ENCODE measurements around the gene DSG2.
"Not testable (repeated sequence)": the region's sequence is repeated elsewhere in the genome, so short reads cannot be mapped to it uniquely, and the experiment has no call there.

The DSG2 gene

GRCh38 chr18:31503011-31503410 lies 5.0 kb downstream of the DSG2 start:
- no peak for DNase-seq

DNA sequence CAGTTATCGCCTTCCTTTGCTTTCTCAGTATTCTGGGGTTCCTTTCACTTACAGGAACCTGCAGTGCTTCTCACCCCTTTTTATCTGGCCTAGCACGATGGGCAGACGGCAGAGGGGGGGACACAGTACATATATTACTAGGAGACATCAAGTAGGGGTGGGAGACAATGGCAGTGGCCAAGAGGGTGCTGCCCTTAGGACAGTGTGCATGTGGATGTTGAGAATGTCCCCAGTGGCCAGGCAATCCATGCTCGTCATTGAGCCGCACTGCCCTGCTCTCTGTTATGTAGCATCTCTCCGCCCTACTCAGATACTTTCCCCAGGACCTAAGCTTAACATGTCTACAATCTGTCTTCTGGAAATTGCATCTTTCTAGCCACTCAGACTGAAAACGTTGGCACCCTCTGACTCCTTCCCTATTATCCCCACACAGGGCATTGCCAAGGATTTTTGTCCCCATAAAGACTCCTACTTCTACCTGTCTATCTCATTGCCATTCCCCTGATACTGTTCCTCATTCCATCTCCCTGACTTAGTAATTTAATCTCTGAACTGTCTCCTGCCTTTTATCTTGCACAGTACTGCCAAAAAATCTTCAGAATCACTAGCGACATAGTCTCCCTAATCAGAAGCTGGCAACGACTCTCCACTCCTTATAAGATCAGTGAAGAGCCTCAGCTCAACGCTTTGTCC lies 6.6 kb downstream of the DSG2 start:
- DNase-seq, result no peak

- DNase-seq, result no peak
Measured at GRCh38 chr18:31505156-31505555, 7.2 kb downstream of the DSG2 start.

- no peak for DNase-seq
Measured at GRCh38 chr18:31506024-31506742, 8.2 kb downstream of the DSG2 start.

DNA sequence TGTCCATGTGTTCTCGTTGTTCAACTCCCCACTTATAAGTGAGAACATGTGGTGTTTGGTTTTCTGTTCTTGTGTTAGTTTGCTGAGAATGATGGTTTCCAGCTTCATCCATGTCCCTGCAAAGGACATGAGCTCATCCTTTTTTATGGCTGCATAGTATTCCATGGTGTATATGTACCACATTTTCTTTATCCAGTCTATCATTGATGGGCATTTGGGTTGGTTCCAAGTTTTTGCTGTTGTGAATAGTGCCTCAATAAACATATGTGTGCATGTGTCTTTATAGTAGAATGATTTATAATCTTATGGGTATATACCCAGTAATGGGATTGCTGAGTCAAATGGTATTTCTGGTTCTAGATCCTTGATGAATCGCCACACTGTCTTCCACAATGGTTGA lies 9.1 kb downstream of the DSG2 start:
- not testable (repeated sequence) for DNase-seq

GRCh38 chr18:31508781-31509180 lies 10.8 kb downstream of the DSG2 start:
- DNase-seq, result no peak

- DNase-seq, result no peak
Measured at GRCh38 chr18:31509571-31509970, 11.6 kb downstream of the DSG2 start.

- DNase-seq, result no peak
Measured at GRCh38 chr18:31510319-31510718, 12.3 kb downstream of the DSG2 start.

GRCh38 chr18:31511098-31511497 lies 13.1 kb downstream of the DSG2 start:
- DNase-seq, result no peak

DNA sequence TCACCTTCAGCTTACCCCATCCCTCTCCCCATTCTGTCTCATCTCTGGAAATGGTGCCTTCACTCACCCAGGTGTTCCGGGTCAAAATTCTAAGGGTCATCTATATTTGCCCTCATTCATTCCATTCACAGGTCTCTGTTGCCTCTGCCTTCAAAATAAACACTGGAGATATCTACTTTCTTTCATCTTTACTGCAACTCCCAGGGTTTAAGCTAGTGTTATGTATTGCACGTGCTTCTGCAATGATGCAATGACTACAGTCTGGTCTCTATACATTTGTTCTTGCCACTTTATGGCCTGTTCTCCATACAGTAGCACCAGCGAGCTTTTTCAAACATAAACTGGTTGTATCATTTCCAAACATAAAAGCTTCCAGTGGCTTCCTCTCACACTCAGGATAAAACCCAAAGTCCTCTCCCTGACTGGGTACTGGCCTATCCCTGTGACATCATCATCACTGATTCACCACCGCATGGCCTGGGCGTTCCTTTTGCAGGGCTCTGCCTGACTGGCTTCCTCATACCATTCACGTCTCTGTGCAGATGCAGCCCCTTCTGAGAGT lies 14.3 kb downstream of the DSG2 start:
- DNase-seq, result no peak

DNA sequence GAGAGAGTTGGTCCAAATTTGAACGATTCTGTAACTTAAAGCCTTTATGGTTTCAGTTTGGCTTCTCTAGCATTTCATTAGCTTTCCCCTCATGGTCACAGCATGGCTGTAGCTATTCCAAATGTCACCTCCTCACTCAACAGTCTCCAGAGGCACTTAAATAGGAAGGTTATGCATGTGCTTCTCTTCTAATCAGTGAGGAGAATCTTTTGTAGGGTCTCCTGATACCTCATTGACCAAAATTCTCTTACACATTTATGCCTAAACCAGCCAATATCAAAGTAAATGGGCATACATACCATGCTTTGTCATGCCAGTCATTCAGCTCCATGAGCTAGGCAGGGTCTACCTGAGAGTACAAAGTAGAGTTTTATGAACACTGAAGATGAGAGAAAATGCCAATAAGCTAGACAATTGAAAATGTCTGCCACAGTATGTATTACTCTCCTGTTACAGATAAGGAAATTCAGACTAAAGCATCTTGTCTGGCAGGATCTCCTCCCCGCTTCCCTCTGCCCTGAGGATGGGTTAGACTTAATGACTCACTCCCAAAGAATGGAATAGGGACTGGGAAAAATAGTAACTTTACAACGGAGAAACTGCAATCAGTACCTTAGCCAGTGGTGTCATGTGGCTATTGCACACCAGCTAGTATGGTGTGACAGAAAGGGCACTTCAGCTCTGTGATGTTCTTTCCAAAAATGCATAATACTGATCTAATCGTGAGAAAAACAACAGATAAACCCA lies 15.4 kb downstream of the DSG2 start:
- DNase-seq, result no peak

DNA sequence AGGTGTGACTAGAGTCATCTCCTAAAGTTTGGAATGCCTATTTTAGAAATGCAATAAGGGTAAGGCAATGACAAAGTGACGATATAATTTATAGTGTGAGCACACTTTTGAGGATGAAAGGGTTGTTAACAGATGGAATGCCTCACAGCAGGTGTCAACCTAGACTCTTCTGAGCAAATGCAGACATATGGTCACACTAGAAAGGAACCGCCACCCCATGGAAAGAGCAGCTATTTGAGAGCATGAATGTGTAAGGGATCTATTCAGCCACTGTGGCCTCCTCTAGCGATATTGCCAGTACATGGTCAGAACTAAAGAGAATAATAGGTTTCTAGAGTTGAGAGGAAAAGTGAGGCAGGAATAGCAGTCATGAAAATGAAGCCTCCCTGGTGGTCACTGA lies 18.5 kb downstream of the DSG2 start:
- no peak for DNase-seq

GRCh38 chr18:31526374-31526773 lies 28.4 kb downstream of the DSG2 start:
- DNase-seq, result no peak

GRCh38 chr18:31533236-31533635 lies 35.3 kb downstream of the DSG2 start:
- no peak for DNase-seq

- no peak for DNase-seq
Measured at GRCh38 chr18:31538837-31539236, 40.9 kb downstream of the DSG2 start.

DNA sequence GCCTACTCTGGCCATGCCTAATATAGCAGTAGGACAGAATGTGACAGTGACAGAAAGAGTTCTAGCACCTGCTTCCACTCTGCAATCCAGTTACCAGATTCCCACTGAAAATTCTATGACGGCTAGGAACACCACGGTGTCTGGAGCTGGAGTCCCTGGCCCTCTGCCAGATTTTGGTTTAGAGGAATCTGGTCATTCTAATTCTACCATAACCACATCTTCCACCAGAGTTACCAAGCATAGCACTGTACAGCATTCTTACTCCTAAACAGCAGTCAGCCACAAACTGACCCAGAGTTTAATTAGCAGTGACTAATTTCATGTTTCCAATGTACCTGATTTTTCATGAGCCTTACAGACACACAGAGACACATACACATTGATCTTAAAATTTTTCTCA lies 48.5 kb downstream of the DSG2 start:
- DNase-seq, result no peak

DNA sequence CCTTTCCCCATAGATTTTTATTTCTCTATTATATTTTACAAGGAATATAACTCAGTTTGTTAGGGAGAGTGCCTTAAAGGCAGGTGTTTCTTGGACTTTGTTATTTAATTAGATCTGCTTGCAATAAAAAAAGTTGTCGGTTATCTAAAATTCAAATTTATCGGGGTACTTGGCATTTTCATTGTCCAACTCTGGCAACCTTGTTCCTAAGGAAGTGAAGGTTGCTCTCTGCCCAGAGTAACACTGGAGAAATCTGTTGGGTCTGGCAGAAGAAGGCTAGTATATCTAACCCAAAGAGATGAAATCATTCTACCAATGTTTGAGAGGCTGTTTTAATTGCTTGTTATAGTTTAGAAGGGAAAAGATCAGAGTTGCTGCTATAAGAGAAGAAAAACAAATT lies 50.9 kb downstream of the DSG2 start:
- no peak for DNase-seq

- no peak for DNase-seq
Measured at GRCh38 chr18:31549416-31549815, 51.4 kb downstream of the DSG2 start.

DNA sequence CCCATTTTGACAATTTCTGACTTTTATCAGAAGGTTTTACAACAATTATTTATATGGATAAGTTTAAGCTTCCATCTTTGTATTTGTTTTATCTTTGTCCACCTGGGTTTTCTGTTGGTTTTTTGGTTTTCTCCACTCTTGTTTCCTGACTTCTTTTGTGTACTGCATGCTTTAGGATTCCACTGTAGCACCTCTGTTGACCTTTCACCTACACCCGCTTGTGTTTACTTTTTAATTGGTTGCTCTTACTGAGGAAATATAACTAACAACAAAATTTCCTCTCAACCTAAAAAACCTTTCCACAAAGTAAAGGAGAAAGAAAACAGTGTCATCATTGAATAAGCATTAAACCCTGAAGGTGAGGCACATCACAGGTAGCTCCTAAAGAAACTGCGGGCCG lies 53.9 kb downstream of the DSG2 start:
- no peak for DNase-seq

- no peak for DNase-seq
Measured at GRCh38 chr18:31553800-31554199, 55.8 kb downstream of the DSG2 start.

- DNase-seq, result no peak
Measured at GRCh38 chr18:31554776-31555175, 56.8 kb downstream of the DSG2 start.

GRCh38 chr18:31555971-31556747 lies 58.2 kb downstream of the DSG2 start:
- DNase-seq, result peak; percentile 91

- DNase-seq, result no peak
Measured at GRCh38 chr18:31557446-31557845, 59.5 kb downstream of the DSG2 start.

Data from eye (tissue), 1 donor.